ENCODE results near the gene MPIG6B.

DNA sequence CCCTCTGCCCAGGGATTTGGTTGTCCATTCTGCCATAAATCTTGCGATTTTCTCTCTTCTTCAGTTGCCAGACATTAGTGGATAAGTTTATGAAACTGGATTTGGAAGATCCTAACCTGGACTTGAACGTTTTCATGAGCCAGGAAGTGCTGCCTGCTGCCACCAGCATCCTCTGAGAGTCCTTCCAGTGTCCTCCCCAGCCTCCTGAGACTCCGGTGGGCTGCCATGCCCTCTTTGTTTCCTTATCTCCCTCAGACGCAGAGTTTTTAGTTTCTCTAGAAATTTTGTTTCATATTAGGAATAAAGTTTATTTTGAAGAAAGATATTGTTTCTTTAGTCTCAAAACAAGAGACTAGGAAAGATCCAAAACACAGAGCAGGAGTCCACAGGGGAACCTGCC, 39.2 kb downstream of the MPIG6B start, which contains the start of gene SAPCD1:
- no peak for TF ChIP-seq CTCF (IDR thresholded peaks at IDR 0.05; ENCODE audit: insufficient read depth, low read depth, low read length)
- TF ChIP-seq EZH2 (IDR thresholded peaks at IDR 0.05; ENCODE audit: insufficient read depth, low read length), result no peak
